Panc1 (cell line): ENCODE measurements around the gene SGMS1. TPM values are rescaled to one million over a fixed set of nuclear protein-coding genes. Genes with fewer than 3 reads are reported as not detected.

Experiments used
- ATAC-seq: fragments of 200-7000 bp; cut with Tn5 transposase; 2 replicates; pipeline ENCODE4 v1.9.1; 2020; ENCODE audit warnings: mild to moderate bottlenecking, moderate library complexity
- BruUV-seq: library from RNA; stranded (reverse); fragments of 400-500 nt; replicated peaks from 2 replicates; lab custom pipeline; 2021; lab: Mats Ljungman, UMichigan
- CTCF ChIA-PET: fragments of 300-600 bp; sonication (Branson Sonifier 250); formaldehyde crosslinking; loops from one replicate; lab custom pipeline; 2022; ENCODE audit warnings: antibody characterized with exemption; lab: Charles Lee
- POLR2A ChIA-PET: fragments of 300-600 bp; sonication (Branson Sonifier 250); formaldehyde crosslinking; loops from one replicate; lab custom pipeline; 2022; ENCODE audit warnings: antibody characterized with exemption; lab: Charles Lee
- DNase-seq: peaks from one replicate; pipeline ENCODE4 v3.0.0-alpha.2; 2010; ENCODE audit warnings: low read depth, low spot score
- H3K27ac ChIP-seq: 2 replicates; pipeline ENCODE4 v1.5.1; 2011; ENCODE audit warnings: mild to moderate bottlenecking, low read length, inconsistent platforms
- H3K27me3 ChIP-seq: fragments of 200-500 bp; sonication (Bioruptor generic); 2 replicates; pipeline ENCODE4 v1.6.0; 2014; ENCODE audit warnings: low read length, inconsistent platforms; ENCODE audit not compliant: control insufficient read depth, insufficient read depth
- H3K36me3 ChIP-seq: fragments of 200-500 bp; sonication (Bioruptor generic); 2 replicates; pipeline ENCODE4 v1.5.1; 2014; ENCODE audit warnings: inconsistent platforms, mild to moderate bottlenecking, low read length, moderate library complexity; ENCODE audit not compliant: control insufficient read depth, insufficient read depth
- H3K4me1 ChIP-seq: 2 replicates; pipeline ENCODE4 v1.5.1; 2011; ENCODE audit warnings: inconsistent platforms, mild to moderate bottlenecking, low read length, moderate library complexity; ENCODE audit not compliant: control insufficient read depth, insufficient read depth
- H3K4me3 ChIP-seq, 2 experiments: 2 replicates each; pipeline ENCODE4 v1.5.1; 2011 to 2012; ENCODE audit warnings: low read depth in 2 of 2, low read length in 2 of 2, mild to moderate bottlenecking in 2 of 2, inconsistent platforms in 1 of 2, moderate library complexity in 1 of 2
- H3K9me3 ChIP-seq: fragments of 200-500 bp; sonication (Bioruptor generic); 2 replicates; pipeline ENCODE4 v1.5.1; 2014; ENCODE audit warnings: low read depth, mild to moderate bottlenecking, inconsistent platforms, low read length, moderate library complexity; ENCODE audit not compliant: control insufficient read depth, insufficient read depth
- CTCF ChIP-seq: fragments of 450-650 bp; IDR thresholded peaks from 2 replicates; pipeline ENCODE4 v1.5.1; 2017; ENCODE audit warnings: mild to moderate bottlenecking
- POLR2AphosphoS5 ChIP-seq: IDR thresholded peaks from 2 replicates; pipeline ENCODE4 v1.6.1; 2012; ENCODE audit warnings: mild to moderate bottlenecking, low read depth, low read length, moderate library complexity
- REST ChIP-seq, 2 experiments: IDR thresholded peaks; 2 replicates each; pipeline ENCODE4 v1.6.1; 2011 to 2012; ENCODE audit warnings: low read depth in 2 of 2, control low read depth in 1 of 2, low read length in 1 of 2, mild to moderate bottlenecking in 1 of 2, moderate library complexity in 1 of 2; ENCODE audit not compliant: insufficient read depth in 1 of 2
- SIN3A ChIP-seq: IDR thresholded peaks from 2 replicates; pipeline ENCODE4 v1.6.1; 2012; ENCODE audit warnings: low read depth, mild to moderate bottlenecking, low read length, moderate library complexity, borderline replicate concordance; ENCODE audit not compliant: insufficient read depth
- TCF7L2 ChIP-seq: IDR thresholded peaks from 2 replicates; pipeline ENCODE4 v1.6.1; 2011; ENCODE audit warnings: mild to moderate bottlenecking, low read depth, low read length, inconsistent platforms
- in situ Hi-C: cut with HindIII; loops from 2 replicates; pipeline ENCODE4 v1.10.0; 2016; ENCODE audit warnings: low sequenced_read_pairs, low pct_unique_long_range_greater_than_20kb
- intact Hi-C: fragments of 100-400 bp; cut with micrococcal nuclease; formaldehyde crosslinking; loops from one replicate; pipeline ENCODE4 v1.10.0; 2022; ENCODE audit not compliant: unreplicated experiment
- total RNA-seq: library from RNA; stranded (reverse); gene quantifications from one replicate; pipeline ENCODE4 v1.2.1, GENCODE V29; 2021; ENCODE audit not compliant: unreplicated experiment

The SGMS1 gene
- total RNA-seq, 1 experiment from 2014 or later = 22.0 TPM

- peaks cover 3% of the 10 kb centered on the region; the same call in 1 of the 2 replicates for H3K4me1 ChIP-seq
- DNase-seq = no peak
- BruUV-seq = no TSS peak
- H3K4me3 ChIP-seq = no peak overlapping the region
- no peaks in the 10 kb centered on the region for H3K36me3 ChIP-seq
- no peak for ATAC-seq
- ChIA-PET CTCF (no interaction called here), POLR2A (no interaction called here)
- no peaks in the 10 kb centered on the region for H3K27me3 ChIP-seq
- TF ChIP-seq CTCF (no peak), TCF7L2 (no peak), SIN3A (no peak), POLR2AphosphoS5 (no peak), REST (IDR thresholded peaks at IDR 0.05; ENCODE audit: insufficient read depth in 1 of 2, low read depth in 2 of 2, low read length in 1 of 2) (no peak)
- in situ Hi-C loops = no loop called here
- H3K27ac ChIP-seq = no peak overlapping the region
- H3K9me3 ChIP-seq = no peaks in the 10 kb centered on the region
- intact Hi-C loops = no loop called here
Observed at GRCh38 chr10:50324046-50324445, 299.7 kb downstream of the SGMS1 start.

- no TSS peak for BruUV-seq
- Histone ChIP-seq H3K4me3 (no peak overlapping the region), H3K27ac (no peak overlapping the region), H3K36me3 (no peaks in the 10 kb centered on the region), H3K27me3 (no peaks in the 10 kb centered on the region), H3K4me1 (peaks cover 2% of the 10 kb centered on the region; the same call in 1 of the 2 replicates), H3K9me3 (no peaks in the 10 kb centered on the region)
- ChIA-PET POLR2A (no interaction called here), CTCF (no interaction called here)
- in situ Hi-C loops (no loop called here), intact Hi-C loops (no loop called here)
- no peak for ATAC-seq
- TF ChIP-seq SIN3A (no peak), TCF7L2 (no peak), REST (IDR thresholded peaks at IDR 0.05; ENCODE audit: insufficient read depth in 1 of 2, low read depth in 2 of 2, low read length in 1 of 2) (no peak), POLR2AphosphoS5 (no peak), CTCF (no peak)
- DNase-seq = no peak
Observed at GRCh38 chr10:50322077-50322476, 301.7 kb downstream of the SGMS1 start.
